Measurements from ENCODE around the gene ZKSCAN3. TPM values are rescaled to one million over a fixed set of nuclear protein-coding genes. Genes with fewer than 3 reads are reported as not detected.

ZKSCAN3 gene
- total and polyA plus RNA-seq, 2 of the 8 experiments (the other 6 are each of a cell fraction or from before 2014, with no cell fraction given) = 2.7 to 9.8 TPM

- H3K4me1 ChIP-seq (replicated peaks in 1 of 4; ENCODE audit: control insufficient read depth in 3 of 4, insufficient read depth in 4 of 4, low read length in 3 of 4) = no peaks in the 10 kb centered on the region
- no peak for FAIRE-seq
- peaks cover 0 to 2% (median 2%) of the 10 kb centered on the region in 4 experiments; a peak in 3 of 8 replicates for H3K36me3 ChIP-seq (ENCODE audit: control insufficient read depth in 2 of 4, insufficient read depth in 4 of 4, low read length in 3 of 4)
Measured at GRCh38 chr6:28371280-28371679, 21.5 kb downstream of the ZKSCAN3 start.

More at GRCh38 chr6:28371280-28371679, 21.5 kb downstream of the ZKSCAN3 start:
- H3K4me3 ChIP-seq (ENCODE audit: extremely low read depth in 1 of 4, insufficient read depth in 2 of 4, low read depth in 3 of 4, low read length in 4 of 4) = no peak overlapping the region
- no peak overlapping the region for H2BK5ac ChIP-seq (ENCODE audit: low read depth, low read length)
- H3K27me3 ChIP-seq (replicated peaks in 1 of 4; ENCODE audit: control insufficient read depth in 3 of 4, extremely low read depth in 1 of 4, insufficient read depth in 3 of 4, low read length in 3 of 4) = no peaks in the 10 kb centered on the region
- ChIA-PET CTCF (ENCODE audit: partially characterized antibody) (interaction anchor here (0.6 to 2.1 kb wide), 6 partner anchors 12 to 235 kb away, joined by 3 to 14 read pairs (median 4); no protein-coding TSS in a partner anchor), POLR2A (ENCODE audit: partially characterized antibody) (interaction anchor here (0.8 to 2.4 kb wide), 4 partner anchors 12 to 35 kb away, joined by 3 to 6 read pairs (median 4); partner anchors contain the start of gene ZSCAN31)
- H3K79me1 ChIP-seq (ENCODE audit: low read depth, low read length) = no peaks in the 10 kb centered on the region
- H3K56ac ChIP-seq (replicated peaks; ENCODE audit: insufficient read length, low read depth, low read length) = no peak overlapping the region
- H2BK12ac ChIP-seq (ENCODE audit: low read depth, low read length) = no peak overlapping the region
- no peaks in the 10 kb centered on the region for H3K9me3 ChIP-seq (ENCODE audit: insufficient read depth in 2 of 2, low read depth in 1 of 2, low read length in 1 of 2)
- H3K23ac ChIP-seq (ENCODE audit: insufficient read length) = no peak overlapping the region
- H2BK120ac ChIP-seq (replicated peaks; ENCODE audit: low read depth, low read length) = no peak overlapping the region
- no peak for DNase-seq (ENCODE audit: low read depth in 1 of 2, low spot score in 2 of 2)
- H3K79me2 ChIP-seq (ENCODE audit: control insufficient read depth in 1 of 2, insufficient read depth in 2 of 2, low read length in 2 of 2) = no peaks in the 10 kb centered on the region
- no peak overlapping the region for H2BK20ac ChIP-seq (ENCODE audit: low read length)
- no peak overlapping the region for H2AK5ac ChIP-seq (ENCODE audit: low read depth, low read length)
- H3K23me2 ChIP-seq (ENCODE audit: low read depth, low read length) = no peaks in the 10 kb centered on the region
- TF ChIP-seq MAFK (IDR thresholded peaks at IDR 0.05; ENCODE audit: low read depth, low read length) = no peak
- TF ChIP-seq CHD1 (IDR thresholded peaks at IDR 0.05; ENCODE audit: low read depth, low read length) = no peak
- no peak for TF ChIP-seq KDM1A (IDR thresholded peaks at IDR 0.05; ENCODE audit: borderline replicate concordance, low read length)
- TF ChIP-seq RFX5 (IDR thresholded peaks at IDR 0.05; ENCODE audit: borderline replicate concordance, low read depth, low read length) = no peak
- no peak for TF ChIP-seq KDM5A (IDR thresholded peaks at IDR 0.05; ENCODE audit: low read length)
- no peak for TF ChIP-seq SRF (IDR thresholded peaks at IDR 0.05; ENCODE audit: low read depth, low read length)
- TF ChIP-seq SP2 (IDR thresholded peaks at IDR 0.05; ENCODE audit: low read length) = no peak
- TF ChIP-seq TAF7 (optimal IDR thresholded peaks at IDR 0.05; ENCODE audit: borderline replicate concordance, low read depth, low read length) = no peak
- TF ChIP-seq CHD2 (IDR thresholded peaks at IDR 0.05; ENCODE audit: low read length) = no peak
- no peak for TF ChIP-seq HDAC2 (IDR thresholded peaks at IDR 0.05; ENCODE audit: borderline replicate concordance in 1 of 2, low read depth in 2 of 2, low read length in 2 of 2)
- TF ChIP-seq ATF2 (IDR thresholded peaks at IDR 0.05; ENCODE audit: low read length) = no peak
- no peak for TF ChIP-seq SIN3A (conservative IDR thresholded peaks at IDR 0.05 in 1 of 2, IDR thresholded peaks at IDR 0.05 in 1 of 2; ENCODE audit: low read depth in 1 of 2, low read length in 2 of 2)
- H2AFZ ChIP-seq (ENCODE audit: low read length) = no peak overlapping the region
- WGBS, 2 experiments (ENCODE audit: extremely low coverage in 1 of 2, insufficient coverage in 1 of 2, insufficient read length in 1 of 2, insufficient replicate concordance in 2 of 2, low coverage in 1 of 2, low lambda C conversion rate in 2 of 2, missing lambda C conversion rate in 1 of 2) = 87% methylated on average over 1 of the region's 1 CpG; no CpG with 5 or more reads in 1 of the 2 experiments
- H4K8ac ChIP-seq (ENCODE audit: extremely low read depth, insufficient read depth, low read length) = no peak overlapping the region
- no peak overlapping the region for H3K14ac ChIP-seq (ENCODE audit: insufficient read length)
- H3K4me2 ChIP-seq (ENCODE audit: insufficient read depth in 1 of 2, low read depth in 2 of 2, low read length in 2 of 2) = no peak overlapping the region
- H3K4ac ChIP-seq (replicated peaks; ENCODE audit: insufficient read length, low read depth, low read length) = no peak overlapping the region
- no peak overlapping the region for H4K91ac ChIP-seq (replicated peaks; ENCODE audit: insufficient read length, low read length)
- H3K18ac ChIP-seq (ENCODE audit: extremely low read depth, low read length) = no peak overlapping the region
- H3K27ac ChIP-seq (ENCODE audit: low read depth, low read length) = no peak overlapping the region
- no peaks in the 10 kb centered on the region for H4K20me1 ChIP-seq (replicated peaks in 1 of 2; ENCODE audit: control insufficient read depth in 1 of 2, insufficient read depth in 2 of 2, low read length in 2 of 2)
- no peak overlapping the region for H2BK15ac ChIP-seq (ENCODE audit: low read length)
- no peak overlapping the region for H3K9ac ChIP-seq (replicated peaks in 1 of 4; ENCODE audit: extremely low read depth in 1 of 4, low read depth in 3 of 4, low read length in 3 of 4)
- no peak overlapping the region for H4K5ac ChIP-seq (ENCODE audit: insufficient read length, low read depth, low read length)

All from H1 (cell line).